Measurements from ENCODE around the gene LGALSL.
A peak's percentile ranks its signal among the peaks of the same experiment; 100 is the strongest.

Gene LGALSL

DNA sequence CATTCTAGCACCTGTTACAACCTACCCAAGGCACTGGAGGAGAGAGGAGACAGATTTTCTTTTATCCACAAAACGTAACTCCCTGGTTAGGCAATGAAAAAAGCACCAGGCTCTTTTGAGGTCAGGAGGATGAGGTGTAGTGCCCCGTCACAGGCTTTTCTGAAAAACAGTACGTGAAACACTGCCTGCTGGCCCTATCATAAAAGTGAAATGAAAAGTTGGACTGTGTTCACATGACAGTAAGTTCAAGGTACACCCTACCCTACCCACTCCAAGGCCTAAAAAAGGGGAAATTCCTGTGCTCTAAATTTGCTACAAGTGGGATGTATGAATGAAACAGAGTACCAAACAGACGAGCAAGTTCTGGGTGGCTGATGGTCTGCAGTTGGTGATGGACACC, 17.6 kb downstream of the LGALSL start:
- DNase-seq (ENCODE audit: low spot score): no peak

GRCh38 chr2:64472881-64473280, 18.9 kb downstream of the LGALSL start:
- no peak for DNase-seq (ENCODE audit: low spot score)

DNA sequence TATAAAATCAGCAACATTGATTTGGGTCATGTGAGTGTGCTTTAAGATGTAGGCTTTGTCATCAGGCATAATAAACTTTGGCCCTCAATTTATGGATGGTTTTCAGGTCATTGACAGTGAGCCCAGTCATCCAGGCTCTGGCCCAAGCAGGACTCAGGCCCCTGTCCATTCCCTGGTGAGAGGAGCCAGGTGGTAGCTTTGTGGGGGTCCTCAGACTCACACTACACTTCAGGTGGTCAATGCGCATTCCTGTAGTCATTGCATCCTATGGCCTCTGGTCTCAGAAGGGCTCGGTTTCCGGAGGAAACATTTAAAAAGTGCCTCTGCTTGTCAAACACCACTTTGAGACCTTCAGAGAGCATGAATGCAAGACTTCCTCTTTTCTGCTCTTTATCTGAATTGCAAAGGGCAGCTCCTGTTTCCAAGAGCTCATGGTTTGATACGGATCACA, 20.2 kb downstream of the LGALSL start:
- peak; percentile 16 for DNase-seq (ENCODE audit: low spot score)

DNA sequence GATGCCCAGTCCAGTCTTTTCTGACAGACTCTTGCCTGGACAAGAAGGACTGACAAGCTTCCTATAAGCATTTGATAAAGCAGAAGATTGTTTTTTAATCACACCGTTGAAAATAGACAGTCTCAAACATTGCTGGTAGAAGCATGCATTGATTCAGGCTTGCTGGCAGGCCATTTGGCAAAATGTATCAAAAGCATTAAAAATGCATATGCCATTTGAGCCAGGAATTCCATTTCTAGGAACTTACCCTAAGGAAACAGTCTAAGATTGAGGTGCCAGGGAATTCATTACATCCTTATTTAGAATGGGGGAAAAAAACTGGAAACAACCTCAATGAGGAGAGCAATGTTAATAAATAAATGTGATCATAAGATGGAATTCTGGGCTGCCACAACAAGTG, 20.7 kb downstream of the LGALSL start:
- no peak for DNase-seq (ENCODE audit: low spot score)

GRCh38 chr2:64477037-64477436, 23.1 kb downstream of the LGALSL start:
- DNase-seq (ENCODE audit: low spot score): no peak

DNA sequence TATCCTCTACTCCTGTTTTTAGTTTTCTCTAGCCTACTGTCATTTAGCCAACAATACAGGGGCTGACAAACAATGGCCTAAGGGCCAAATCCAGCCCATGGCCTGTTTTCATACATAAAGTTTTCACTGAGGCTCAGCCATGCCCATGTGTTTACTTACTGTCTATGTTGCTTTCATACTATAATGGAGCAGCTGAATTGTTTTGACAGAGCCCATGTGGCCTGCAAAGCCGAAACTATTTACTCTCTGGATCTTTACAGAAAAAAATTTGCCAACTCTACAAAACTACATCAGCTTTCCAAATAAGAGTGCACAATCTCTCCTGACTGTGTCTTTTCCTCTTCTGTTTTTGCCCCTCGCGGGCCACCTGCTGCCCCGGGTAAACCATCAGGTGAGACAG, 24.0 kb downstream of the LGALSL start:
- no peak for DNase-seq (ENCODE audit: low spot score)

- no peak for DNase-seq (ENCODE audit: low spot score)
These were observed 24.7 kb downstream of the LGALSL start for GRCh38 chr2:64478502-64479230.

DNA sequence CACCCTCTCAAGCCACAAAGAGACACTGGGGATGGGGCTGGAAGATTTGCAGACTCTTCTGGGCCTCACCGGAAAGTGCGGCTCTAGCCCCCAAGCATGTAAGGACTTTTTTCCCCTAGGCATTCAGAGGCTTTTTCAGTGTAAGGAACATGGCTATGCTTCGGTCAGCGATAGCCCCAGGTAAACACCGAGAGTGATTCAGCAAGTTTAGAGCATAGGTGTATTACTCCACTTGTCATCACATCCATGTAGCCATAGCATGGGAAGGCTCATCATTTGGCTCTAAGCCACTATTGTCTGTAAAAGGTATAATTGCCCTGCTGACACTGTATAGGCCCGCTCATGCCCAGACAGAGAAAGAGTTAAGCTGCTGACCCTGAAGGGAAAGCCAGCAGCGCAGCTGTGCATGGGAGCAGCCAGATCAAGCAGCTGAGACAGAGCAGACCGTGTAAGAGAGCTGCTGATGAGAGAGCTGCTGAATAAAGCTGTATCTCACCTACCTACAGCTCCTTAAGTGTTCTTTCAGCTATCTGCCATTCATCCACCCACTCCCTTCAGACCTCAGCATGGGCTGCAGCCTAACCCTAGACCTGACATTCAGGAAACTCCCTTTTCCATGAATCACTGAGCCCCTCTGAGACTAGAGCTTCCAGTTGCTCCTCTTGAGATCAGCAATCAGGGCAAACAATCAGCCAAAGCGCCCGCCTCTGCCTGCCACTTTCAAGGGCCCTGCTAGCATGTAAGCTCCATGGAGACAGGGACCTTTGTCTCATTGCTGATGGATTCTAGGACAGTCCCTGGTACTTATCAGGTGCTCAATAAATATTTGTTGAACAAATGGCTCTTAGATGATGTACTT, 25.5 kb downstream of the LGALSL start:
- DNase-seq (ENCODE audit: low spot score): no peak

DNA sequence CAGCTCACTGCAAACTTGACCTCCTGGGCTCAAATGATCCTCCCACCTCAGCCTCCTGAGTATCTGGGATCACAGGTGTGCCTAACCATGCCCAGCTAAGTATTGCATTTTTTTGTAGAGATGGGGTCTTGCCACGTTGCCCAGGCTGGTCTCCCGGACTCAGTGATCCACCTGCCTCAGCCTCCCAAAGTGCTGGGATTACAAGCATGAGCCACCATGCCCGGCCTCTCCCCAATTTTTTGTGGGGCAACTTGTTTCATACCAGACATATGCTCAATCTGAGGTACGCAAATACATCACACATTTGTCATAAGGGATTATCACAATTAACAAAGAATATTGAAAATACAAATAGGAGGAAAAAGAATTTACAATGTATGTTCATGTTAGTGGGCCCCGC, 27.7 kb downstream of the LGALSL start:
- DNase-seq (ENCODE audit: low spot score): no peak

DNA sequence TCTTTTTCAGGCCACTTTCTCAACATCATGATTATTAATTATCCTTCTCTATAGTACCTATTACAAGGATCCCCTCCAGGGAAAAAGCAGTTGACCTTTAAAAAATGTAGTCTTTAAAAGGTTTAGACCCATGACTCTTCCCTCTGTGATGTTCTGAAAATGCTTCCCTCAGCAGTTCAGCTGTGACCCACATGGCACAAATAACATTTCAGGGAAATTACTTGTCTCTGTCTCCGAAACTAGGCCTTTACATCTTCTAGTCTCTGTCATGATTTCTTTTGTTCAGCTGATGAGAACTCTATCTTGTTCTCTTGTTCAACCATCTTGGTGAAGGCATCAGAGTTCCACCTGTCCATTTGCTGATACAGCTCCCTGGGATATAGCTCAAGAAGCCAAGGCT, 28.3 kb downstream of the LGALSL start:
- DNase-seq (ENCODE audit: low spot score): no peak

DNA sequence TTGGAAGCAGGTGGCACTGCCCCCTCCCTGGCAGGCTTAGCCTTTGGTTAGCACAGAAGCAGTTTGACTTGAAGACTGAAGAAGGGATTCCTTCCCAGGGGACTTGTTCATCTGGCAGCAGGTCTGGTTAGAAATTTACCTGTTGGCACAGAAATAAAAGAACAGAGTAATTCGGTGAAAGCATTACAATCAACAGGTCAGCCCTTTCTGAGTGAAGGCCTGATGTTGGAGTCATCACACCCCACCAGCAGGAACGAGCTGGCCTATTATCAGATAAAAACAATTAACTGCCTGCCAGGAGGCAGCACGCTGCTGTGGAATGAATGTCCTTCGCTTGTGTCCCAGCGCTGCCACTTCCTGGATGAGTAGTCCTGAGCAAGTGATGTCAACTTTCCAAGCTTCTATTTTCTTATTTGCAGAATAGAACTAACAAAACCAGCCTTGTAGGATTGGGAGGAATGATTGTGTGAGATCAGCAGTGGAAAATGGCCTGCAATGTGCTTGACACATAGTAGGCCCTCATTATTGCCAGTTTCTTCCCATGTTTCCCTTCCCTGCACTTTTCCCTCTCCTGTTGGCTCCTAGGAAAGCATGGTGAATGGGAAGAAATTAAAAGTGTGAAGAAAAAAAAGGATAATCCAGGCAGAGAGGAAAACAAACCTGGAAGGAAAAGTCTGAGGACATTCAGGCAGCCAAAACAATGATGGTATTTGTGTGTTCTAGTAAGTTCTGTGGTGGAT, 29.0 kb downstream of the LGALSL start:
- DNase-seq (ENCODE audit: low spot score): no peak

- DNase-seq (ENCODE audit: low spot score): no peak
These were observed 31.4 kb downstream of the LGALSL start for GRCh38 chr2:64485331-64485730.

DNA sequence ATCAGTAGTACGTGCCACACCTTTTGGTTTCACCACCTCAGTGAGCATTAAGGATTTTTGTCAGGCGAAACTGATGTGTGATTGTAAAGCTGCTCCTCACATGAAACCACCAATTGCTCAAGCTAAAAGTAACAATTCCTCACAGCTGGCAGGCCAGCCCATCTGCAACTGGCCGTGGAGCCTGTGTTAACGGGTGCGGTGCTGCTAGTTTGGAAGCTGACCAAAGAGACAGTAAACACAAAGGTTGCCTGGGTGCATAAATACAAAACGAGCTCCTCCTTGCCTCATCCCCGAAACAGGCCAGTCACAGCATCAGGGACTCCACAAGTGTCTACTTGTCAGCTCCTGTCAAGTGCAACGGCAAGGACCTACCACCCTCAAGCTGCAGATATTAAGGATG, 32.0 kb downstream of the LGALSL start:
- DNase-seq (ENCODE audit: low spot score): no peak

DNA sequence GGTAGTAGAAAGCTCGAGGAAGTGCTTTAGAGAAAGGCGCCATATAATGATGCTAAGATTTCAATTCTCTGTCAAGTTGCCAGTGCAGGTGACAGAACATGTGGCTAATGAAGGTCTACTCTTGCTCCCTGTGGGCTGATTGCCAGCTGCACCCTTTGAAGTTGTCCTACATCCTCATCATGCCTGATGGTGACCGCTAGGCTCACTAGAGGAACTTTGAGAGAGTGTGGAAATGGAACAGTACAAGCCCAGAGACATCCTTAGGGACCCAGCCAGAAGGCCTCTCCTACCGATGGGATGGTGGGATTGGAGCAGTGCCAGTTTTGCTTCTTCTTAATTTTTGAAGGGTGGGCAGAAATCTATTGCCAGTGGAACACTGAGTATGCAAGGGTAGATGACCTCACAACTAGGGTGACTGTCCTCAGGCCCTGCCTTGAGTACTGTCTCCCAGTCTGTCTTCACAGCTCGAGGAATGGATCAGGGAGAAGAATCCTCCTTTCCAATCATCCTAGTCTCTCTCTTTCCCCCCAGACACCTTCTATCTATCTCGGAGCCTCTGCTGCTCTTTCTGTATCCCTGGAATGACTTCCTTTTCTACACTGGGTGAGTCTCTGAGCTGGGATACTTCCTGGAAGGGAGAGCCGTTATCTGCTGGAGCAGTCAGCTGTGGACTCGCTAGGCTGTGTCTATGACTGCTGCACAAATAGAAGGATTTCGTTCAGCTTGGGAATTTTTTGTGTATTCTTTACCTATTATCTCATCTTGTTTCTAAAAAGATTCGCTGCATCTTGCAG, 33.5 kb downstream of the LGALSL start:
- DNase-seq (ENCODE audit: low spot score): no peak

- DNase-seq (ENCODE audit: low spot score): peak; percentile 37
These were observed 34.4 kb downstream of the LGALSL start for GRCh38 chr2:64488050-64488974.

- no peak for DNase-seq (ENCODE audit: low spot score)
These were observed 35.3 kb downstream of the LGALSL start for GRCh38 chr2:64489081-64489751.

DNA sequence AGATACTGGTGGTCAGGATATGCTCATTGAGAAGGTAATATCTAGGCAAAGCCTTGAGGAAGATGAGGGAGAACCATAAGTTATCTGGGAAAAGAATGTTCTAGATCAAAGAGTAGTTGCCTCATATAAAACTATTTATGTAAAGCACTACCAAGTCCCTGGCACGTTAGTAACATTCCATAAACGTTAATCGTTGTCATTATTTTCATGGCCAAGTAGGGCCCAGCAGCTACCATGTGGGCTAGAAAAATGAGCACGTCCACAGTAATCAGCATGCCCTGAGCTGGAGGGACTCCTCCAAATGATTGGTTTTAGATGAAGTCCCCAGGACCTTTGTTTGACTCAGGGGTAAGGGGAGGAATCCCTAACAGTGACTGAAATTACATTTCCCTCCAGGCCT, 37.5 kb downstream of the LGALSL start:
- no peak for DNase-seq (ENCODE audit: low spot score)

DNA sequence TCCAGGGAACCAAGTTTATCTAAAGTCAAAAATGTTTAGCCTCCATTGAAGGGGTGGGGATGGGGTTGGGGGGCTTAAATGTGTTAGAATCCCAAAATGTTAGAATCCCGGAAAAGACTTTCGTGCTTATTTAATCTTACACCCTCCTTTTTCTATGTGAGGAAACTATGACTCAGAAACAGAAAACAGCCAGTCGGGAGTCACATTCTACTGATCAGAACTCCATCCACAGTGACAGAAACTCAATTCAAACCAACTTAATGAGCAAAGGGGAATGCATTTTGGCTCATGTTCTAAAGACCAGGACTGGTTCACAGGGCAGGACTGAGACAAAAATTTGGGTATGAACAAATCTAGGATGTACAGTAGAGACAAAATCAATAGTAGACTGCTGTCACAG, 38.3 kb downstream of the LGALSL start:
- no peak for DNase-seq (ENCODE audit: low spot score)

GRCh38 chr2:64492821-64493220, 38.9 kb downstream of the LGALSL start:
- DNase-seq (ENCODE audit: low spot score): no peak

- DNase-seq (ENCODE audit: low spot score): no peak
These were observed 39.8 kb downstream of the LGALSL start for GRCh38 chr2:64493788-64494187.

All from pons (tissue), 1 donor.